ENCODE results near the gene HMBS.
A peak's percentile ranks its signal among the peaks of the same experiment; 100 is the strongest.

The HMBS gene

GRCh38 chr11:119106564-119107537, 22.2 kb downstream of the HMBS start, which contains the start of gene C2CD2L (continued):
- TF ChIP-seq PRDM10 (tag by site-specific recombination; IDR thresholded peaks at IDR 0.05) (peak; percentile 96), PRDM1 (tag by site-specific recombination; IDR thresholded peaks at IDR 0.05) (0 out of 2 replicates have a peak, but pooled peaks have one; percentile 31), GLI2 (tag by site-specific recombination; IDR thresholded peaks at IDR 0.05; ENCODE audit: borderline replicate concordance, low read depth) (no peak), ZNF423 (tag by site-specific recombination; IDR thresholded peaks at IDR 0.05) (no peak), ZBTB11 (tag by site-specific recombination; conservative IDR thresholded peaks at IDR 0.05; ENCODE audit: low read depth) (peak; percentile 62), ZNF223 (tag by site-specific recombination; IDR thresholded peaks at IDR 0.05) (no peak), ZBTB10 (tag by site-specific recombination; IDR thresholded peaks at IDR 0.05) (peak; percentile 50; the same call in 1 of the 2 replicates), ZSCAN23 (tag by site-specific recombination; IDR thresholded peaks at IDR 0.05) (no peak), ZNF488 (tag by site-specific recombination; IDR thresholded peaks at IDR 0.05) (no peak), IKZF3 (tag by site-specific recombination; IDR thresholded peaks at IDR 0.05) (0 out of 2 replicates have a peak, but pooled peaks have one; percentile 35), GLIS2 (tag by site-specific recombination; IDR thresholded peaks at IDR 0.05) (peak; percentile 66; the same call in 1 of the 2 replicates), GLI4 (tag by site-specific recombination; IDR thresholded peaks at IDR 0.05) (no peak), SCRT2 (tag by site-specific recombination; IDR thresholded peaks at IDR 0.05) (no peak), EGR2 (tag by site-specific recombination; IDR thresholded peaks at IDR 0.05; ENCODE audit: low read depth) (peak; percentile 67), ZEB2 (tag by site-specific recombination; IDR thresholded peaks at IDR 0.05) (0 out of 2 replicates have a peak, but pooled peaks have one; percentile 28), ZNF558 (tag by site-specific recombination; IDR thresholded peaks at IDR 0.05) (0 out of 2 replicates have a peak, but pooled peaks have one; percentile 43), SP7 (tag by site-specific recombination; IDR thresholded peaks at IDR 0.05) (peak; percentile 65), ZNF18 (tag by site-specific recombination; IDR thresholded peaks at IDR 0.05) (no peak), SP3 (tag by site-specific recombination; IDR thresholded peaks at IDR 0.05) (peak; percentile 76)

All from HEK293 (cell line).